ENCODE results near the gene BEND7. TPM values are rescaled to one million over a fixed set of nuclear protein-coding genes. Genes with fewer than 3 reads are reported as not detected.
"Not testable (repeated sequence)": the region's sequence is repeated elsewhere in the genome, so short reads cannot be mapped to it uniquely, and the experiment has no call there.

The BEND7 gene
- total RNA-seq, 2 experiments from 2014 or later, result not detected

DNA sequence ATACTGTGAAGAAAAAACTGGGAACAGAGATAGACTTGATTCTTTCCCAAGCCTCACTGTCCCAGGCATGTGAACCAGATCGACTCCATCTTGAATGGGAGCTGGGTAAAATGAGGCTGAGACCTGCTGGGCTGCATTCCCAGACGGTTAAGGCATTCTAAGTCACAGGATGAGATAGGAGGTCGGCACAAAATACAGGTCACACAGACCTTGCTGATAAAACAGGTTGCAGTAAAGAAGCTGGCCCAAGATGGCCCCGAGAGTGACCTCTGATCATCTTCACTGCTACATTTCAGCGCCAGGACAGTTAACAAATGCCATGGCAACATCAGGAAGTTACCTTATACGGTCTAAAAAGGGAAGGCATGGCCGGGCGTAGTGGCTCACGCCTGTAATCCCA is 9.2 kb upstream of the BEND7 start:
- intact Hi-C loops (cut with micrococcal nuclease), result loop anchor here (2.0 kb wide), 1 partner anchor 377 kb away; the partner anchor contains the start of gene MCM10
- not testable (repeated sequence) for H3K27ac Mint-ChIP-seq; H3K4me3 Mint-ChIP-seq; DNase-seq; H3K9me3 Mint-ChIP-seq; H3K36me3 Mint-ChIP-seq (ENCODE audit: low read depth); H3K4me1 Mint-ChIP-seq (ENCODE audit: low read depth)
- H3K27me3 Mint-ChIP-seq (ENCODE audit: low read depth), result peaks cover 46% of the 10 kb centered on the region
- CTCF ChIA-PET, result interaction anchor here (0.6 to 2.3 kb wide), 4 partner anchors 11 to 251 kb away, joined by 3 to 30 read pairs (median 8); no protein-coding TSS in a partner anchor

DNA sequence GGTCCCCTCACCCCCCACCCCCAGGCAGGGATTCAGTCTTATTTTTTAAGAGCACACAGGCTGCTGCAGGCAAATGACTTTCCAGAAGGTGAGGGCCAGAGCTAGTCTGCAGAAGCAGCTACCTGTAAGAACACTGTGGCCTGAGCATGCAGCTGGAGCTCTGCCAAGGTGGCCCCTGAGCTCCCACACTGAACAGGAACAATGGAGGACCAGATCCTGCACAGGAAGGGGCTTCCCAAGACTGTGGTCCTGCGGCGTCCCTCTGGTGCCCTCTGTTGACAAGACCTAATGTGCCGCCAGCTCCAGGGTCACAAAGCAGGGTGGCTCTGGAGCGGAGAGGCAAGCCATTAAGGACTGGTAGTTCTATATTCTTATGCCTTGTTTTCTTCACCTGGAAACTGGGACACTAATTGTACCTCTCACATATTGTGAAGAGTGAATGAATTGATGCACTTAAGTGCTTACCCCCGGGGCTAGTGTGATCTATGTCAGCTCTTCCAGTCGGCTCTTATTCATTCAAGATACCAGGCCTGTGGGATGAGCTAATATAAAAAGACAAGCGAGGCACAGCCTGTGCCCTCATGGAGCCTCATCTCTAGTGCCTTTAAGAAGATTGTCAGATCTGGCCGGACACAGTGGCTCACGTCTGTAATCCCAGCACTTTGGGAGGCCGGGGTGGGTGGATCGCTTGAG is 8.0 kb upstream of the BEND7 start:
- DNase-seq, result peak; percentile 70
- Mint-ChIP-seq H3K27me3 (ENCODE audit: low read depth) (peaks cover 48% of the 10 kb centered on the region), H3K36me3 (ENCODE audit: low read depth) (no peaks in the 10 kb centered on the region), H3K9me3 (no peaks in the 10 kb centered on the region), H3K4me1 (ENCODE audit: low read depth) (no peaks in the 10 kb centered on the region), H3K4me3 (no peak overlapping the region), H3K27ac (no peak overlapping the region)
- CTCF ChIA-PET, result interaction anchor here (0.6 to 2.3 kb wide), 8 partner anchors 10 to 265 kb away, joined by 3 to 30 read pairs (median 4); no protein-coding TSS in a partner anchor
- intact Hi-C loops (cut with micrococcal nuclease), result loop anchor here (1.0 to 2.0 kb wide), 2 partner anchors 165 to 376 kb away; partner anchors contain the start of gene MCM10

DNA sequence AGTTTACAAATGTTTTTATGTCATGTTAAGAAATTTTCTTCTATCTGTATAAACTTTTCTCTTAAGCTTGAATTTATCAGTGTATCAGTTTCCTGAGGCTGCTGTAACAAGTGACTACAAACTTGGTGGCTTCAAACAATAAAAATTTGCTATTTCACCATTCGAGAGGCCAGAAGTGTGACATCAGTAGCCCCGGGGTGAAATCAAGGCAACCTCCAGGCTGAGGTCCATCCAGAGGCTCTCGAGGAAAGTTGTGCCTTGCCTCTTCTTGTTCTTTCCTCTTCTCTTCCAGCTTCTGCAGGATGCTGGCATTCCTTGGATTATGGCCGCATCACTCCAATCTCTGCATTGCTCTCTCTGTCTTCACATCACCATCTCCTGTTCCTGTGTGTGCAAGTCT is 6.5 kb upstream of the BEND7 start:
- no peak overlapping the region for H3K4me3 Mint-ChIP-seq
- no peak overlapping the region for H3K27ac Mint-ChIP-seq
- peaks cover 47% of the 10 kb centered on the region for H3K27me3 Mint-ChIP-seq (ENCODE audit: low read depth)
- CTCF ChIA-PET, result interaction anchor here (0.6 kb wide), 1 partner anchor 42 kb away, joined by 3 read pairs; no protein-coding TSS in a partner anchor
- H3K36me3 Mint-ChIP-seq (ENCODE audit: low read depth), result no peaks in the 10 kb centered on the region
- intact Hi-C loops (cut with micrococcal nuclease), result no loop called here
- H3K9me3 Mint-ChIP-seq, result no peaks in the 10 kb centered on the region
- DNase-seq, result no peak
- H3K4me1 Mint-ChIP-seq (ENCODE audit: low read depth), result no peaks in the 10 kb centered on the region

DNA sequence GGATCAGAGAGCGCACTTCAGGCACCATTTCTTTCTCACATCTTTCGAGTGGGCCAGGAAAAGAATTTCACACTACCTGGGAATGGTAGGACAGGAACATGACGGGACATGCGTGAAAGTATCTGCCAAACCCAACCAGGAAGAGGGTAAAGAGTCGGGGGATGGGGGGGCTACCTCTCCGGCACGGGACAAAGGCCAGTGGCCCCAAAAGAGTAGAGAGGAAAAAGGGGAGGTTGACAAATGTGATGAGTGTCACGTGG is 830 bp upstream of the BEND7 start:
- Mint-ChIP-seq H3K9me3 (no peaks in the 10 kb centered on the region), H3K4me3 (peak overlapping the region; percentile 50), H3K27ac (no peak overlapping the region), H3K27me3 (ENCODE audit: low read depth) (peaks cover 53% of the 10 kb centered on the region), H3K4me1 (ENCODE audit: low read depth) (peaks cover 10% of the 10 kb centered on the region), H3K36me3 (ENCODE audit: low read depth) (no peaks in the 10 kb centered on the region)
- no peak for DNase-seq
- intact Hi-C loops (cut with micrococcal nuclease), result loop anchor here (5.0 kb wide), 1 partner anchor 58 kb away; the partner anchor contains the start of gene PRPF18
- CTCF ChIA-PET, result no interaction called here

DNA sequence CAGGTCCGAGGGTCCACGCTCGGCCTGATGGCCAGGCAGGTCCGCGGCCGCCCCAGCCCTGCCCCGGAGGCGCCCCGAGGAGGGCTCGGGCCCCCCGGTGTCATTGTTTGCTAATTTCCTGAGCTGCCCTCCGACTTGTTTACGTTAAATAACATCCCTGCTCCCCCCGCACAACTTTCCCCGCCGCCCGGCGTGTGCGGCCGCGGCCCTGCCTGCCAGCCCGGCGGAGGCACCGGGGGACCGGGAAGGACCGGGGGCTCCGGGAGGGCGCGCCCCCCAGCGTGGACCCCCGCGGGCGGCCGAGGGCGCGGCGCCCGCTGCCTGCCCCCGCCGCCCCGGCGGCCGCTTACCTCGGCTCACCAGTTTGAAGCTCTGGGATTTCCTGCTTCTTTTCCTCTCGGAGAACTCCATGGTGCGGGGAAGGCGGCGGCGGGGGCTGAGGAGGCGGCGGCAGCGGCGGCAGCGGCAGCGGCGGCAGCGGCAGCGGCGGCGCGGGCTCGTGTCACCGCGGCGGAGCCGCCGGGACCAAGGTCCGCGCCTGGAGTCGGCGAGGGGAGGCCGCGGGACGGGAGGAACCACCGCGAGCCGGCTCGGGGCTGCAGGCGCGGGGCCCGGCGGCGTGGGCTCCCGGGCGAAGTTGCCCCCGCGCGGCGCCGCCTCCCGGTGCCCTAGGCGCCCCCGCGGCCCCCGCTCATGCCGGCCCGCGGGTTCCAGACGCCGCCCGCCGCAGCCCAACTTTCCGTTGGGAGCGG is 515 bp downstream of the BEND7 start:
- Mint-ChIP-seq H3K27me3 (ENCODE audit: low read depth) (peaks cover 48% of the 10 kb centered on the region), H3K4me1 (ENCODE audit: low read depth) (peaks cover 10% of the 10 kb centered on the region), H3K36me3 (ENCODE audit: low read depth) (no peaks in the 10 kb centered on the region), H3K4me3 (peak overlapping the region; percentile 69), H3K9me3 (no peaks in the 10 kb centered on the region), H3K27ac (no peak overlapping the region)
- intact Hi-C loops (cut with micrococcal nuclease), result loop anchor here (5.0 kb wide), 1 partner anchor 59 kb away; the partner anchor contains the start of gene PRPF18
- CTCF ChIA-PET, result interaction anchor here (1.1 to 1.3 kb wide), 2 partner anchors 155 to 156 kb away, joined by 3 read pairs; no protein-coding TSS in a partner anchor
- DNase-seq, result peak; percentile 8

DNA sequence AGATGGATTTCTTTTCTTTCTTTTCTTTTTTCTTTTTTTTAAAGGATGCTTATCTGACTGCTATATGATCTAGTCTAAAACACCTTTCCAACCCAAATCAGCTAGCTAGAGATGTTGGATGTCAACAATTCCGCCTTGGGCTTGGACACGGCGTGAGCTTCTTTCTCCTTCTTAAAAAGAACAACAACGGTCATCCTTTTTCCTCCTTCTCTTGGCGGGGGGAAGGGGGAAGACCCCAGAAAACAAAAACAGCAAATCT is 1.0 kb downstream of the BEND7 start:
- intact Hi-C loops (cut with micrococcal nuclease), result loop anchor here (5.0 kb wide), 1 partner anchor 60 kb away; the partner anchor contains the start of gene PRPF18
- CTCF ChIA-PET, result interaction anchor here (1.1 to 1.3 kb wide), 2 partner anchors 155 to 156 kb away, joined by 3 read pairs; no protein-coding TSS in a partner anchor
- peaks cover 10% of the 10 kb centered on the region for H3K4me1 Mint-ChIP-seq (ENCODE audit: low read depth)
- no peaks in the 10 kb centered on the region for H3K9me3 Mint-ChIP-seq
- DNase-seq, result no peak
- H3K27me3 Mint-ChIP-seq (ENCODE audit: low read depth), result peaks cover 50% of the 10 kb centered on the region
- H3K4me3 Mint-ChIP-seq, result peak overlapping the region; percentile 69
- H3K27ac Mint-ChIP-seq, result no peak overlapping the region
- no peaks in the 10 kb centered on the region for H3K36me3 Mint-ChIP-seq (ENCODE audit: low read depth)

DNA sequence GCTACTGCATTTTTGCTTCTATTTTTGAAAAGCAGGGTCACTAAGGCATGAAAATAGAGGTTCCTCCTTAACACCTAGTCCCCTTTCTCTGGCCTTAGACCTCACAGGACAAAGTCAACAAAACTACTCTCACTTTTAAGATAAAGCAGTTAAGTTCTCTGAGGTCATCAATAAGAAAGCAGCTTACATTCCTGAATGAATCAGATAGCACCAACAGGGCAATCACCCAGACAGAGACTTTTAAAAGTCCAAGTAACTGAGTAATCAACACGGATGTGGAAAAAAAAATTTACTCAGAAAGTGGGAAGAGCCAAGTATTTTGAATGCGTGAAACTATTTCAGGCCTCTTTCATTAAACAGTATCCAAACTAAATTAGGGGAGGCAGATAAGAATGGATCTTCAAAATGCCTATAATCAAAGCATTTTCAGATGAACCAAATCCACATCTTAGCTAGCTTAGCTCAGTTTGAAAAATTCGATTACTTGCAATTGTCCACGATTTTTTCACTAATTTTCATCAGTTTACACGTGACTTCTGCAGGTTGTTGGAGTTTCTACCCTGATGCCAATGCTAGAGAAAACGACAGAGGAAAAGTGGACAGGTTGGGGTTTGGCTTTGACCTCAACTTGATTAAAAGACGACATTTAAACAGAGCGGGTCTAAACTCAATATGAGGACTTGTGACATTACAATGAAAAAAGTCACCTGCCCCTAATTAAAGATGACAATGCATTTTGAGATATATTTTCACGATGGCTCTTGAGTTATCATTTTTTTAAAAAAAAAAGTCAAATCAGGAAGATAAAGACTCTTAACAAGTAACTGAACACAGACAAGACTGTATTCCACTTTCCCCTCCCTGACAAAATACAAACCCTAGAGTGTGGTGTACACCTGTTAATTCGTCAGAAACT is 1.6 kb downstream of the BEND7 start:
- H3K9me3 Mint-ChIP-seq, result no peaks in the 10 kb centered on the region
- H3K27ac Mint-ChIP-seq, result no peak overlapping the region
- peaks cover 50% of the 10 kb centered on the region for H3K27me3 Mint-ChIP-seq (ENCODE audit: low read depth)
- intact Hi-C loops (cut with micrococcal nuclease), result loop anchor here (5.0 kb wide), 1 partner anchor 60 kb away; the partner anchor contains the start of gene PRPF18
- DNase-seq, result no peak
- peaks cover 10% of the 10 kb centered on the region for H3K4me1 Mint-ChIP-seq (ENCODE audit: low read depth)
- H3K36me3 Mint-ChIP-seq (ENCODE audit: low read depth), result no peaks in the 10 kb centered on the region
- CTCF ChIA-PET, result interaction anchor here (1.0 to 1.3 kb wide), 3 partner anchors 10 to 155 kb away, joined by 3 to 7 read pairs (median 3); no protein-coding TSS in a partner anchor
- peak overlapping the region; percentile 69 for H3K4me3 Mint-ChIP-seq

DNA sequence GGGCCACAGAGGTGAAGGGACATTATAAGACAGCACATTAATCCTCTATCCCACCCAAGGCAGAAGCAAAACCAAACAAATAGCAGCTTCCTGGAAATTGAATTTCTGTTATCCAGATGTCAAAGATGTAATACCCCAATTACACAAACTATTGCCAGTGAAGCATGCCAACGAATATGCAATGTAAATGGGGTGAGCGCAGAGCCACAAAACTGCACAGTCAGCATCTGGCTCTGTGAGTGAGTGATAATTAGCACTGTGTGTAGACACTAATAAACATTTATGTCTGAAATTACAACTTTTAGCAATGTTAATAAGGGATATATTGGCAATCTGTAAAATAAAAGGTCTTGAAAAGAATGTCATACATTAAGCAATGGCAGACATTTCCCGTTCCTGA is 3.2 kb downstream of the BEND7 start:
- CTCF ChIA-PET, result no interaction called here
- no peak for DNase-seq
- H3K4me1 Mint-ChIP-seq (ENCODE audit: low read depth), result peaks cover 10% of the 10 kb centered on the region
- no peaks in the 10 kb centered on the region for H3K9me3 Mint-ChIP-seq
- intact Hi-C loops (cut with micrococcal nuclease), result loop anchor here (5.0 kb wide), 1 partner anchor 62 kb away; the partner anchor contains the start of gene PRPF18
- no peak overlapping the region for H3K4me3 Mint-ChIP-seq
- no peak overlapping the region for H3K27ac Mint-ChIP-seq
- H3K27me3 Mint-ChIP-seq (ENCODE audit: low read depth), result peaks cover 51% of the 10 kb centered on the region
- H3K36me3 Mint-ChIP-seq (ENCODE audit: low read depth), result no peaks in the 10 kb centered on the region

DNA sequence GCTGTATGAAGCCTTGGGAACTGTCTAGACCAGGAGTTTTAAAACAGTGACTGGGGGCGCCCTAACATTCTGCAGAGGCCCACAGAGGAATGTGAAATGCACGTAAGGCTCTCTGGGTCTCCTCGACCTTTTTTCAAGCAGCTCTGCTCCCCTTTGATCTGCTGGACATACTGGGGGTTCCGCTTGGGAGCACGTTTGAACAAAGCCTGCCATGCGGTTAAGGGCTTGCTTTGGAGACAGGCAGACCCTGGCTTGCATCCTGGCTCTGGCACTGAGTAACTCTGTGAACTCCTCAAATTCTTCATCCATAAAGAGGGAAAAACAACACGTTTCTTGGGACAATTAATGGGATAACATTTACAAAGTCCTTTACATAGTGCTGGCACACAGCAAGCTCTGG is 7.8 kb downstream of the BEND7 start:
- CTCF ChIA-PET, result interaction anchor here (1.1 to 1.8 kb wide), 2 partner anchors 13 to 149 kb away, joined by 3 to 4 read pairs; no protein-coding TSS in a partner anchor
- peaks cover 27% of the 10 kb centered on the region for H3K27me3 Mint-ChIP-seq (ENCODE audit: low read depth)
- H3K4me1 Mint-ChIP-seq (ENCODE audit: low read depth), result no peaks in the 10 kb centered on the region
- H3K4me3 Mint-ChIP-seq, result no peak overlapping the region
- no peak for DNase-seq
- intact Hi-C loops (cut with micrococcal nuclease), result no loop called here
- no peaks in the 10 kb centered on the region for H3K36me3 Mint-ChIP-seq (ENCODE audit: low read depth)
- no peaks in the 10 kb centered on the region for H3K9me3 Mint-ChIP-seq
- H3K27ac Mint-ChIP-seq, result no peak overlapping the region

DNA sequence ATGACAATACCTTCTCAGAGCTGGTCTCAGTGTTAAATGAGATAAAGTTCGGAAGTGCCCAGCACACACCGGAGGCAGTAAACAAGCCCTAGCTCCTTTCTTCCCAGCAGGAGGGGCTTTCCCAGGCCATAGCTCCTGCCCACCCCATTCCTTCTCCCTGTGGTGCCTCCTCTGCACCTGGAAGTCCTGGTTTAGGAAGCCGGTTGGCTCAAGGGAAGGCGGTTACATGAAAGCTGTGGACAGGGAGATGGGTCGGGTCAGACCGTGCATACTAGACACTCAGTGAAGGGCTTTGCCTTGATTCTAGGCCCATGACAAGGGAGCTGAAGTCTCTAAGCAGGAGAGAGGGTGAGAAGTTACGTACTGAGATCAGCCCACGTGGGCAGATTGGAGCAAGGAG is 8.6 kb downstream of the BEND7 start:
- H3K27ac Mint-ChIP-seq, result no peak overlapping the region
- no peaks in the 10 kb centered on the region for H3K9me3 Mint-ChIP-seq
- no peaks in the 10 kb centered on the region for H3K4me1 Mint-ChIP-seq (ENCODE audit: low read depth)
- H3K27me3 Mint-ChIP-seq (ENCODE audit: low read depth), result peaks cover 23% of the 10 kb centered on the region
- CTCF ChIA-PET, result no interaction called here
- DNase-seq, result no peak
- intact Hi-C loops (cut with micrococcal nuclease), result no loop called here
- H3K4me3 Mint-ChIP-seq, result no peak overlapping the region
- no peaks in the 10 kb centered on the region for H3K36me3 Mint-ChIP-seq (ENCODE audit: low read depth)

DNA sequence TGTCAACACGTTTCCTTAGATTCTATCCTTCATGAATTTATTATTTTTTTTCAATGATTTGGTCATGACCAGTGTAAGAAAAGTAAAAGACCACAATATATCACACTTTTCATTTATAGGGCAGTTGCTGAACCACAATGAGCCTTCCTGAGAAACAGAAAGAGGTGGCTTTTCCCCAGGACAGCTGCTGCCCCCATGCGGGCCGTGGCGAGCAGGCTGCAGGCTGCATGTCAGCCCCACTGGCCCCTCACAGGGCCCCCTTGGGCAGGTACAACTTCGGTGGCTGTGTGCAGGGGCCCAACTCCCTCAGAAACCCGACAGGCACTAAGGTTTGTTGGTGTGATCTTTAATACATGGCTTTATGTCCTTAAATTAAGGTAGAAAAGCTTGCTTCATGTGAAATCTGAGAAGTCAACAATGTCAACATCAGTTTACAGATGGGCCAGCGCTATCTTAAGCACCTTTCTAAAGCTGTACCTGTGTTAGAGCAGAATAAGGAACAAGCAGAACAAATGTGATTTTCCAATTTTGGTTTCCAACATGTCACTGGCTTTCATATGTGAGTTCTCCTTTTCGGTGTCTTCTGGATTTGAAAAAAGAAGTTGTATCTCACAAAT is 10.6 kb downstream of the BEND7 start:
- Mint-ChIP-seq H3K4me3 (no peak overlapping the region), H3K36me3 (ENCODE audit: low read depth) (no peaks in the 10 kb centered on the region), H3K9me3 (no peaks in the 10 kb centered on the region), H3K27me3 (ENCODE audit: low read depth) (peaks cover 18% of the 10 kb centered on the region), H3K4me1 (ENCODE audit: low read depth) (no peaks in the 10 kb centered on the region), H3K27ac (no peak overlapping the region)
- DNase-seq, result peak; percentile 7
- intact Hi-C loops (cut with micrococcal nuclease), result no loop called here
- CTCF ChIA-PET, result no interaction called here
